Fibroblast of the aortic adventitia (primary cell): ENCODE measurements around the gene MRPL50. TPM values are rescaled to one million over a fixed set of nuclear protein-coding genes. Genes with fewer than 3 reads are reported as not detected.

Experiments
- DNase-seq: peaks from one replicate; pipeline ENCODE4 v3.0.0-alpha.2; 2010; ENCODE audit warnings: low read depth
- H3K4me3 ChIP-seq: 2 replicates; pipeline ENCODE4 v1.5.1; 2011; ENCODE audit warnings: low read depth, mild to moderate bottlenecking, control low read depth, low read length, moderate library complexity
- total RNA-seq: library from RNA; depleted of rRNA; stranded (reverse); fragments of >200 nt; gene quantifications from 2 replicates; pipeline ENCODE4 v1.2.3, GENCODE V29; 2012; ENCODE audit warnings: low replicate concordance
- TF ChIP-seq, protein P1 (sequence below): IDR thresholded peaks from 2 replicates; pipeline ENCODE4 v1.5.1; 2011; ENCODE audit warnings: mild to moderate bottlenecking, low read length, control low read depth, inconsistent platforms; ENCODE audit not compliant: insufficient read depth

MRPL50 gene
- total RNA-seq, 1 donor: 14.0 TPM

GRCh38 chr9:101362450-101362849 is 36.0 kb downstream of the MRPL50 start:
- H3K4me3 ChIP-seq: no peak overlapping the region
- DNase-seq: no peak
- TF ChIP-seq, protein P1, sequence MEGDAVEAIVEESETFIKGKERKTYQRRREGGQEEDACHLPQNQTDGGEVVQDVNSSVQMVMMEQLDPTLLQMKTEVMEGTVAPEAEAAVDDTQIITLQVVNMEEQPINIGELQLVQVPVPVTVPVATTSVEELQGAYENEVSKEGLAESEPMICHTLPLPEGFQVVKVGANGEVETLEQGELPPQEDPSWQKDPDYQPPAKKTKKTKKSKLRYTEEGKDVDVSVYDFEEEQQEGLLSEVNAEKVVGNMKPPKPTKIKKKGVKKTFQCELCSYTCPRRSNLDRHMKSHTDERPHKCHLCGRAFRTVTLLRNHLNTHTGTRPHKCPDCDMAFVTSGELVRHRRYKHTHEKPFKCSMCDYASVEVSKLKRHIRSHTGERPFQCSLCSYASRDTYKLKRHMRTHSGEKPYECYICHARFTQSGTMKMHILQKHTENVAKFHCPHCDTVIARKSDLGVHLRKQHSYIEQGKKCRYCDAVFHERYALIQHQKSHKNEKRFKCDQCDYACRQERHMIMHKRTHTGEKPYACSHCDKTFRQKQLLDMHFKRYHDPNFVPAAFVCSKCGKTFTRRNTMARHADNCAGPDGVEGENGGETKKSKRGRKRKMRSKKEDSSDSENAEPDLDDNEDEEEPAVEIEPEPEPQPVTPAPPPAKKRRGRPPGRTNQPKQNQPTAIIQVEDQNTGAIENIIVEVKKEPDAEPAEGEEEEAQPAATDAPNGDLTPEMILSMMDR: no peak

DNA sequence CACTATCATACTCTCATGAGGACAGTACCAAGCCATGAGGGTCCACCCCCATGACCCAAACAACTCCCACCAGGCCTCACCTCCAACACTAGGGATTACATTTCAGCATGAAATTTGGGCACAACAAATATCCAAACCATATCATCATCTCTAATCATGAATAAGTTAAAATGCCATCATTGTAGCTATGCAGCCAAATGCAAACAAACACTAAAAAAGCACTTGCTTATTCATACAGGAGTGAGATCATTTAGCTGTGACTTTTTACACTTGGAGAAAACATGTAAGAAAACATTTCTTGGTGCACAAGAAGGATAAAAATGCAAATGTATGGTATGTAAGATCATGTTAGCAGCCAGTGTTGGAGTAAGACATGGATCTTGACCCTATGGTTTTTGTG is 37.8 kb downstream of the MRPL50 start:
- TF ChIP-seq, protein P1: no peak
- H3K4me3 ChIP-seq: no peak overlapping the region
- no peak for DNase-seq

GRCh38 chr9:101359679-101360078 is 38.7 kb downstream of the MRPL50 start:
- TF ChIP-seq, protein P1: no peak
- DNase-seq: no peak
- no peak overlapping the region for H3K4me3 ChIP-seq

DNA sequence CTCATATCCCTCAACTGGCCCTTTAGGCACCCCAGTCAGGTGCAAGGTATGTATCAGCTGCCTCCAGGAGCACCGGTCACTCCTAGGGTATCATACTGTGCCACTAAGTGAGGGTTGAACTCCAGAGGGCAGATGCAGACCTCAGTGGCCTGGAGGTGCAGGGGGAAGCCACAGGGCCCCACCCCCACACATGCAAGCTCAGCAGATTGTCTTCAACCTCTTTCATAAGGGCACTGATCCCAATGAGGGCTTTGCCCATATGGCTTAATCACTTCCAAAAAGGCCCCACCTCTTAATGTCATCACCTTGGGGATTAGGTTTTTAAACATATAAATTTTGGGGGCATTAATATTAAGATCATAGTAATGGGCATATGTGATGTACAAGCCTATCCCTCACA is 41.8 kb downstream of the MRPL50 start:
- H3K4me3 ChIP-seq: no peak overlapping the region
- no peak for DNase-seq
- TF ChIP-seq, protein P1: no peak

GRCh38 chr9:101354765-101355708 is 43.4 kb downstream of the MRPL50 start:
- H3K4me3 ChIP-seq: no peak overlapping the region
- DNase-seq: no peak
- TF ChIP-seq, protein P1: no peak

DNA sequence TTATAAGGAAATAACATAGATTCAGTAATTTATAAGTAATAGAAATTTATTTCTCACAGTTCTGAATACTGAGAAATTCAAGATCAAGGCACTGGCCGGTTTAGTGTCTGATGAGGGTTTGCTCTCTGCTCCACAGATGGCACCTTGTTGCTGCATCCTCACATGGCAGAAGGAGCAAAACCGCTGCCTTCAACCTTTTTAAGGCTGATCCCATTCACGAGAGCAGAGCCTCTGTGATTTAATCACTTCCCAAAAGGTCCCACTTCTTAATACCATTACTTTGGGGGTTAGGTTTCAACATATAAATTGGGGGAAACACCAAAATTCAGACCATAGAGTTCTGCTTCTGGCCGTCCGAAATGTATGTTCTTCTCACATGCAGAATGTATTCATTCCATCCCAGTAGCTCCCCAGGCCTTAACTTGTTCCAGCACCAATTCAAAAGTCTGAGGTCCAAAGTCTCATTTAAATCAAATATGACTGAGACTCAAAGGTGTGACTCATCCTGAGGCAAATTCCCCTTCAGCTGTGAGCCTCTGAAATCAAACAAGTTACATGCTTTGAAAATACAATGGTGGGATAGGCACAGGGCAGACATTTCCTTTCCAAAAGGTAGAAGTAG is 44.2 kb downstream of the MRPL50 start:
- DNase-seq: no peak
- TF ChIP-seq, protein P1: no peak

More for the DNA sequence above, 44.2 kb downstream of the MRPL50 start:
- no peak overlapping the region for H3K4me3 ChIP-seq
